ENCODE results near the gene GLIPR1L2.

GRCh38 chr12:75414671-75415070 is 23.8 kb downstream of the GLIPR1L2 start:
- TF ChIP-seq CTCF (IDR thresholded peaks at IDR 0.05; ENCODE audit: poor library complexity) (no peak), EZH2phosphoT487 (IDR thresholded peaks at IDR 0.05; ENCODE audit: low read depth, severe bottlenecking, unreplicated experiment) (no peak)

Measured in hepatocyte (in vitro differentiated cells).